Amniotic epithelial cell (primary cell): ENCODE data around the gene AKAP13.
A peak's percentile ranks its signal among the peaks of the same experiment; 100 is the strongest.

ENCODE experiments used
- DNase-seq: peaks from one replicate; pipeline ENCODE4 v3.0.0-alpha.2; 2010; ENCODE audit warnings: low read depth

AKAP13 gene

DNA sequence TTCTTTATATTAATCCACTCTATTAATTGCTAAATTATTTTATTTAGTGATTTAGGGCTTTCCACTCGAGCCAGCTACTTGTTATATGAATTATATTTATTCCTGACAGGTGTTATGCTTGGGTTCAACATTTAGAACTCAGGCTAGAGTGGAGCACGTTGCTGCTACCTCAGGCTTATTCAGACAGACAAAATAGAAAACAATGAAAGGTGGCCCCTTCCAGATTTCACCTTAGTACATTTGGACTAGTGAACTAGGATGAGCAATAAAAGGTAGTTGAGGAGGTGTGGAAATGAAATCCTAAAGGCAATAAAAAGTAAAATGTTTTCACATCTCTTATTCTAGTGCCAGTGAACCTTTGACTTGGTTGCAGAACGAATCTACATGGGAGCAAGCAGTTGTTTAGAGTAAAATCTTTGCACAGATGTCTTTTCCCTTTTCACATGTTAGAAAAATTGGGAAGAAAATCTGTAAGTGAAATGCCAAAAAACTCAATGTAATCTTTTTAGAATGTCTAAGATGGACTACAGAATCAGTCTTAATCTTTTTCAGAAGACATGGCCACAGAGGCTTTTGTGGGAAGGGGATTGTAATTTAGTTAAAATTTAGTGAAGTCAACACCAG, 63.8 kb downstream of the AKAP13 start:
- DNase-seq, result no peak

DNA sequence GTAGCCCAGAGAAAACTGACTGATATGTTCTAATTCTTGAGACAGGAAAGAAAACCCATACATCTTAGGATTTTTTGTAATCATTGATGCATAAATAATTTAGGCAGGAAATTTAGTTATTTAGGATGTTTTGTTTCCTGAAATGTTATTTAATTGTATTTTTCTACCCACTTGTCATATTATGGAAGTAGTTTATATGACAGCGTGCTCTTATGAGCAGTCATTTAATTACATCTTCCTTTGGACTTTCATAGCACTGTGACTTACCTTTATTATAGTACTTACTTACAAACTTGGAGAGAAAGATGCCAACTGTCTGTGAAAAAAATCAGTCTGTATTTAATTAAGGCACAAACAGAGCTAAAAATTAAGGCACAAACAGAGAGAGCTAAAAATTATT, 65.0 kb downstream of the AKAP13 start:
- no peak for DNase-seq

DNA sequence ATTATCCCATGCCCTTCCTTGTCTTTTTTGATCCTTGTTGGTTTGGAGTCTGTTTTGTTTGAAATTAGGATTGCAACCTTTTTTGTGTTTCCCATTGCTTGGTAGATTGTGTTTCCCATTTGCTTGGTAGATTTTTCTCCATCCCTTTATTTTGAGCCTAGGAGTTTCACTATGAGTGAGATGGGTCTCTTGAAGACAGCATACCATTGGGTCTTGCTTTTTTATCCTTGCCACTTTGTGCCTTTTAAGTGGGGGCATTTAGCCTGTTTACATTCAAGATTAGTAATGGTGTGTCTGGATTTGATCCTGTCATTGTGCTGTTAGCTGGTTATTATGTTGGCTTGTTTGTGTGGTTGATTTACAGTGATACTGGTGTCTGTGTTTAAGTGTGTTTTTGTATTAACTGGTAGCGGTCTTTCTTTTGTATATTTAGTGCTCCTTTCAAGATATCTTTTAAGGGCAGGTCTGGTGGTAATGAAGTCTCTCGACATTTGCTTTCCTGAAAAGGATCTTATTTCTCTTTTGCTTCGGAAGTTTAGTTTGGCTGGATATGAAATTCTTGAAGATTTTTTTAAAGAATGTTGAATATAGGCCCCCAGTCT, 70.8 kb downstream of the AKAP13 start:
- no peak for DNase-seq

DNA sequence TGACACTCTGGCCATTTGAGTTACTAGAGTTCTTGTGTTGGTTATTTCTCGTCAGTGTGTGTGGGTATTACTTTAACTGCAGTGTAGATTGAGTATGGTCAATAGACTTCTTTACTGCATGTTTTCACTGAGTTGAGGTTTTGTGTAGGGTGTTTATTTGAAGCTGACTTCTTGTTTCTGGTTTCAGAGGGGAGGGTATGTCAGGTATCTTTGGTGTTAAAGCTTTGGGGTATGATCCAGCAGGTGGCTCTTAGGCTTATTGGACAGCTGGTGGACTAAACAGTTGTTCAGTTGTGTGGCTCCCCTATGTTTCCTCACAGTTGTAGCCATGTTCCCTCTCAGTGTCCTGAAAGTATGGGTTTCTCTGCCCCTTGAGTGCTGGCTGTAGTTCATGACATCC, 72.0 kb downstream of the AKAP13 start:
- no peak for DNase-seq

DNA sequence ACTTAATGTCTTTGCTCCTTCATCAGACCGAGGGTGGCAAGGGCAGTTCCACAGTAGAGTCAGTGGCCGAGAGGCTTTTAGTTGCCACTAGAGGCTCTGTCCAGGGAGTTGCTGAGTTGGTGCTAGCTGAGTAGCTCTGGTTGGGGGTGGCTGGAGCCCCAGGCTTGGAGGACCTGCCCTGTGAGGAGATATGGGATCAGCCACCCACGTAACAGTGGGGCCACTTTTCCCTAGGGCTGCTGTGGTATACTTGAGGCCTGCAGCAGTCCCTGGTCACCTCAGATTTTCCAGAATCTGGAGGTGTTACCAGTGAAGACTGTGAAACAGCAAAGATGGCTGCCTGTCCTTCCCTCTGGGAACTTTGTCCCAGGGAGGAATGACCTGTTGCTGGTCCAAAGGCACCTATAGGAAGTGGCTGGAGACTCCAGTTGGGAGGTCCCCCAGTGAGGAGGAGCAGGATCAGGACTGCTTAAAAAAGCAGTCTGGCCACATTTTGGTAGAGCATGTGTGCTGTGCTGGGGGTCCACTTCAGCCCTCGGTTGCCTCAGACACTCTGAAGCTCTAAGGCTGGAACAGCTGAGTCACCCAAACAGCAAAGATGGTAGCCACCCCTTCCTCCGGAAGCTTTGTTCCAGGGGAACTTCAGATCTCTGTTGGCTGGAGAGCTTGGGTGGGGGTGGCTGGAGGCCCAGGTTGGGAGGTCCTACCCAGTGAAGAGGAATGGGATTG, 72.9 kb downstream of the AKAP13 start:
- DNase-seq, result no peak

DNA sequence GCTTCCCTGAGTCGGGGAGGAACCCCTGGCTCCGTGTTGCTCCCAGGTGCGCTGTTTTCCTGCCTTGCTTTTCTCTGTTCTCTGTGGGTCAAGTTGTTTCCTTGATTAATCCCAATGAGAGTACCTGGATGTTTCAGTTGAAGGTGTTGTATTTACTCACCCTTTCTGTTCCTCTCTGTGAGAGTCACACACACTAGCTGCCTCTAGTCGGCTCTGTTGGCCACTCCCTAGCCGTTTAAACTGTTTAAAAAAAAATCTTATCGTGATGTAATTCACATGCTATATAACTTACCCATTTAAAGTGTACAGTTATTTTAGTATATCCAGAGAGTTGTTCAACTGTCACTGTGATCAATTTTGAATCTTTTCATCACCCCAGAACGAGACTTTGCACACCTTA, 74.0 kb downstream of the AKAP13 start:
- DNase-seq, result no peak

DNA sequence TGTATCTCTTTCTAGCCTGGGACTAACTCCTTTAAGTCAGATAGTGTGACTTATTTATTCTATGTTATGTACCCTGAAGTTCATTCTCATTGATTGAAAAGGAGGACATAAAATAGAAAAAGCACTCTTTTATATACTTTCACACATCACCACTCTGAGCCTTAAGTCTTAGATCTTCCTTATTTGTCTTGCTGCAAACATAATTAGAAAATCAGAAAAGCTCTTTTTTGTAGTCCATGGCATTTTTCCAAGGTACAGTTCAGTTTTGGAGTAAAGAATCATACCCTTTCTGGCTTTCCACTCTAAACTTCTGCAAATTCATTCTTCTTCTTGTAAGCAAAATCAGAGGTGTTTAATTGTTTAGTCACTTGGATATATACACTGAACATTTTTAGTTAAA, 75.5 kb downstream of the AKAP13 start:
- DNase-seq, result no peak

DNA sequence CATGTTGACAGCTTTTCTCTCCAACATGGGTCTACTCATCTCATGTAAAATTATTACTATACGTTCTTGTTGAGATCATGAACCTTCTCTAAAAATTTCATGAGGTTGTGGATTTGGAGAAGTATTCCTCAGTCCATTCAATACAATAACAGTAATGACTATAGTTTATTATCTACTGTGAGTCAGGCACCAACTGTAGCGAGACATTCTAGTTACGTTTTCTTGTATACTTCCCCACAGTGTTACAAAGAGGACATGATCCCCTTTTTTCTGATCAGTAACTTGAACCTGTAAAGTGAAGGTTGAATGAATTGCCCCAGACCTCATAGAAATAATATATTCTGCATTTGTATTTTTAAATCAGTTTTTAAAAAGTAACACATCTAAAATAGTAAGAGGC, 76.4 kb downstream of the AKAP13 start:
- DNase-seq, result no peak

DNA sequence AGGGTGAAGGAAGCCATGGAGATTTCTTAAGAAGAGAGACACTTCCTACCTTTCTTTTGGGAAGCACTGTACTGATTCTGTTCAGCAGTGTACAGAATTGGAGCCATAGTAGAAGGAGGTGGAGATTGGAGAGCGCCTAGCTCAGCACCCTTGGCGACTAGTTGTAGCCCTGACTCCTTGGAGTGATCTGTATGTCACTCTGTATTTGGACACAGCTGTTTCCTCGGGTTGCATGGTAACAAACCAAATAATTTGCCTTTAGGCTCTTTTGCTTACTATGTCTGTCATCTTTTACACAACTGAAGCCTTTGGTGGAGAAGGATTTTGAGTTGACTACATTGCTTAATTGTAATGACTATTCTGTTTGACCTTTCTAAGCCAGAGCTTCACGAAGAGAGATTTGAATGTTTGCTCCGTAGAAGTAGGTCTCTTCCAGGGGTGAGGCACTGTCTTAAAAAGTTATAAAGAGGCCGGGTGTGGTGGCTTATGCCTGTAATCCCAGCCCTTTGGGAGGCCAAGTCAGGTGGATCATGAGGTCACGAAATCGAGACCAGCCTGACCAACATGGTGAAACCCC, 77.1 kb downstream of the AKAP13 start:
- no peak for DNase-seq

DNA sequence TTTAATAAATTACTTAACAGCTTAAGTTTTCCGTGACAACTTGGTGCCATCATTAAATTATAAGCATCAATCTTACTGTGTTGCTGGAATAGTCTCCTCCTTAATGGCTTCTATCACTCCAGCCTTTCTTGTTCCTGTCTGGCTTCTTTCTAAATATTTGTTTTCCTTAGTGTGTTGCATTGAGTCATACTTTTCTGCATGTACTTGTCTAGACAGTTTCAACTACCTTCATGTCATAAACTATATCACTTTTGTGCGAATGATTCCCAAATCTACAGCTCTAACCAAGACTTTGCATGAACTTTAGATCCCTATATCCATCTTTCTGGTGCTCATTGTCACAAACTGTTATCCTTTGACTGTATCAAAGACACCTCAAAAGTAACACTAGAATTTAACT, 78.4 kb downstream of the AKAP13 start:
- DNase-seq, result peak; percentile 40

DNA sequence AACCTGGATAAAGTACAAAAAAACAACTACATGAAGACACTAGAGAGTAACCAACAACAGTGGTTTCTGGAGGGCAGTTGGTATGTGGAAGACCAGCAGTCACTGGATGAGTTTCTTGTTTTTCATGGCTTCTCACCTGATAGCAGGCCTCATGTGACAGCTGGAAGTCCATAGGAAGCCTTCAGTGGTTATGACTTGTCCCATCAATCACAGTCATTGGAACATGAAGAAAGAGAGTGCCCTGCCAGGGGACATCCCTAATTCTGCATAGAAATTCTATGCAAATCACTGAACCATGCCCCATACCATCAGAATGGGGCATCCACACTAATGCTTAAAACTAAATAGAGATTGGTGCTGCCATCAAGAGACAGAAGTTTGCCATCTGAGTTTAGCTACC, 81.6 kb downstream of the AKAP13 start:
- no peak for DNase-seq

DNA sequence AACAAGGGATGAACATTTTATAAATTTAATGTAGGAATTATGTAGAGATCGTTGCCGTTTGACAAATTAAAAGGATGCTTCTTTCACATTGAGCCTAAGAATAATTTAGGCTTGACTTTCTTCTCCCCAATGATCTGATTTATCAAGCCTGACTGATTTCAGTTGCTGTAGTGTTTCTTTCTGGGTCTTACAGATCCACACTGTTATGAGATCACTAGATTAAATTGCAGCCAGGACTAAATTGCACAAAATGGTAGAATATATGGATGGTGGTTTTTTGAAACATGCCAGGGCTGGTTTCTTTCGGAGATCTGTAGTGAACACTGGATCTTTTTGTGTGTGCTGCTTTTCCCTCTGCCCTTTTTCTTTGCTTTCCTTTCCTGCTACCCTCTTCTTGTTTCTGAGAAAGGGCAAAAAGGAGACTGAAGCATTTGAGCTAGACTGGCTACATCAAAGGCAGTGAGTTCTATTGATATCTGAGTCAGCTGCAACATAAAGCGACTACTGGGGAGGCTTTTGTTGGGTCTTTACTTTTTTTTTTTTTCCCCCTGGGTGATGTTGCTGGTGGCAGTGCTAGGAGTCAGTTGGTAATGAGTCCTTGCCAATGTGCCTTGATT, 83.0 kb downstream of the AKAP13 start:
- no peak for DNase-seq

DNA sequence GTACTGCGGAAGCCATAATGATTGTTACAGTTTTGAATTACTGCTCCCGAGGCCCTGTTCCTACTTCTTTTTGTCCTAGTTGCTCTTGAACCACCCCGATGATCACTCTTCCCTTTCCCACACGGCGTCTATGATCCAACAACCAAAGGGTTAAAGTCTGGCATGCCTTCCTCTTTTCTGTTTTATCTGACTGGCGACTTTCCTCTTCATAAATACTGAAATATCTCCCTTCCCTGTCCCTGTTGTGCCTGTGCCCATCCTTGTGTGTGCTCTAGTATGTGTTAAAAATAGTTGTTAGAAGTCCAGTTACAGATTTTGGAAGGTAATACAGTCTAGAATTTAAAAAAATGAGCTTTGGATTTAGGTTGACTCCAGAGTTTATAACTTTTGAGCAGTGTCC, 83.6 kb downstream of the AKAP13 start:
- no peak for DNase-seq

DNA sequence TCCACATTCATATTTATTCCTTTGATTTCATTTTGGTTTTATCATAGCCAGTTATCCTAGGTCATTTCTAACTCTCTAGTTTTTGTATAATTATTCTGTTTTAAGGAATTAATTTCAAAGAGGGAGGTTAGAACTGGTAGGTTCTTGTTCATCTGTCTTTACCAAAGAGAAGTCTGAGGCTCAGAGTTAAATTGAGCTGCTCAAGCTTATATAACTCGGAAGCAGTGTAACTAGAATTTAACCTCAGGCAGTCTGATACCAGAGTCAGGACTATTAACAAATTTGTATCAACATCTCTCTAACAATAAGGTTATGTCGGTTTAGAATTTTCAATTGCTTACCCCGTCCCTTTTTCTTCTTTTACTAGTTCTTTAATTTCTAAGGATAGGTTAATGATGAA, 84.1 kb downstream of the AKAP13 start:
- DNase-seq, result no peak

DNA sequence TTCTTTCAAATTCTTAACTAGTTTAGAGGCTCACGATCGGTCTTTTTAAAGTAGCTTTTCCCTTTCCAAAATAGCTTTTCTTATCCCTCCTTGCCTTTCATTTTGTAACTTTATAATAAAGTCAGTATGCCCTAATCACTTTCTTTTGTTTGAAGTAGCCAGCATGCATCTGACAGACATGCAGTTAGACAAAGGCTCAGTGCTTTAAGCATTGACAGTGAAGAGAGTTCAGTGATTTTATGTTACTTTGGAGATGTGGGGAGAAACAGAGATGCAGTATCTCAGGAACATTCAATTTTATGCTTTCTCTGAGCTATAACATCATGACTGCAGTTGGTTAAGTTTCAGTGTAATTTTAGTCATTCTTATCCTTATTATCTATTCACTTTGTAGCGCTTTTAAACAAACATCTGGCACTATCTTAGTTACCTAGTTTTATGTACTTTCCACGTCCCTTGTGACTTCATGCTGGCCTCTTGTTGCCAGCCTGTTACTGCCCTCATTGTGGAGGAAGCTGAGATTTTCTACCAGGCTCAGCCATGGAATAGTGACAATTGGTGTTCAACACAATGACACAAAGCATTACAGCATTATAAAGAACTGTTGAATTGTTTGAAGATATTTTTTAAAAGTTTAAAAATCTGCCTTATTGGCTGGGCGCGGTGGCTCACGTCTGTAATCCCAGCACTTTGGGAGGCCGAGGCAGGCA, 90.3 kb downstream of the AKAP13 start:
- DNase-seq, result no peak

DNA sequence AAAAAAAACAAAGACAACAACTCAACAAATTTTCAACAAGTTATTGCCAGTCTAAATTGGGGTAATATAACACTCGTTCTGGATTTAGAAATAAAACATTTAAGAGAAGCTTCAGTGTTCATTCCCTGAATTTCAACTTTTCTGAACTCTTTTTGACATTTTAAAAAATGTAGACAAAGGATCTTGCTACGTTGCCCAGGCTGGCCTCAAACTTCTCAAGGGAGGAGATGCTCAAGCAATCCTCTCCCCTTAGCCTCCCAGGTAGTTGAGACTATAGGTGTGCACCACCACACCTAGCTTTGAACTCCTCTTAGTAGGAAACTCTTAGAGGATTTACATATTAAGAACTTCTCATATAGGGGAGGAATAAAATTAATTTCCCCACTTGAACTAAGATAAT, 91.9 kb downstream of the AKAP13 start:
- no peak for DNase-seq

DNA sequence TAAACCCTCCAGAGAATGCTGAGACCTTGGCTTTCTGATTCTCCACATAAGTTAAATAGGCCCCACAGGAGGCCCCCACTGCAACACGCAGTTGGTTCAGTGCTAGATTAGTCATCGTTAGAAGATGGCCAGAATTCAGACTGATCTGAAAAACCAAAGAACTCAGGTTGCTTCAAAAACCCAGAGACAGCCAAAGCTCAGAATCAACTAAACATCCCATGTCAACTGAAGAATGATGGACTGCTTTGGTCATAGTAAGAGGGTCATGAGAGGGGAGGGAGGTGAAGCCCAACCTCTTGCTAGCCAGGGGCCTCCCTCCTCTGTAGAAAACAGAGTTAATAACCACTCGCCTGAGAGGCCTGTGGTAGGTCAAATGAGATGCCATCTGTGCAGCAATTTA, 93.1 kb downstream of the AKAP13 start:
- peak; percentile 74 for DNase-seq

DNA sequence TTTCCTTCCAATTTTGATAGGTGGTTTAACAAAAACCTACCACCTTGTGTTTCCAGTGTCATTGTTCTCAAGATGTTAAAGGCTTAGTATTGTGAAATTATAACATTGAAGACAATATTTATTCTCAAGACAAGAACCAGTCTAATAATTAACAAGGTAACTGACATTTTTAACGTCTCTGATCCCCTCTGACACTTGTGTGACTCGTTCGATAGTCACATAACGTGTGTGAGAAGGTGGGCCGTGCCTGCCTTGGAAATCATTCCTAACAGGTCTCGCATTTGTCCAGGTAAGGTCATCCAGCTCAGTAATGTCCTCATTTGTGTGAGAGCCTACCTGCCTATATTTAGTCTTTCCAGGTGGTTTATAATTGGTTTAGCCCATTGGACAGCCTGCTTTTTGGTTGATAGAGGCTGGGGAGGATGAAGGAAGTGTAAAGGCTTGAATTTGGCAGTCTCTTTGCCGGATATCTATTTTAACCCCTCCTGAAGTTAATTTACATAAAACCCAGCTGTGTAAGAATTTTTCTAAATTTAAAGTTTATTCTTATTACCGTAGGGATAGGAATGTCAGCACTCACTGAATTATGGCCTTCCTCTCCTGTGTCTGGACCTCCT, 94.4 kb downstream of the AKAP13 start:
- no peak for DNase-seq

DNA sequence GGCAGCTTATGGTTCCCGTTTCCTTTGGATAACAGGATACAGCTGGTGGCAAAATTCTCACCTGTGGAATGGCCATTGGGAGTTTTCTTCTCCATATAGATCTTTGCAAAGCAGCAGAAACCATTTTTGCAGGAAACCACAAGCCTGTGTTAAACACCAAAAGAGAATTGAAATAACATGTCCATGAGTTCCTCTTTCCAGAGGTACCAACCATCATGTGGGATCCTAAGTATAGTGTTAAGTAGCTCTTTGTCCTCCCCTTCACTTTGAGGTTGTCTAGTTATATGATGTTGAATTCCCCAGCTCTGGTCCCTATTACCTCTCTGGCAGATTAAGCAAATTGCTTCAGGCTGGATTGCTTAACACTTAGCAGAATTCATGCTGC, 94.9 kb downstream of the AKAP13 start:
- DNase-seq, result peak; percentile 26

DNA sequence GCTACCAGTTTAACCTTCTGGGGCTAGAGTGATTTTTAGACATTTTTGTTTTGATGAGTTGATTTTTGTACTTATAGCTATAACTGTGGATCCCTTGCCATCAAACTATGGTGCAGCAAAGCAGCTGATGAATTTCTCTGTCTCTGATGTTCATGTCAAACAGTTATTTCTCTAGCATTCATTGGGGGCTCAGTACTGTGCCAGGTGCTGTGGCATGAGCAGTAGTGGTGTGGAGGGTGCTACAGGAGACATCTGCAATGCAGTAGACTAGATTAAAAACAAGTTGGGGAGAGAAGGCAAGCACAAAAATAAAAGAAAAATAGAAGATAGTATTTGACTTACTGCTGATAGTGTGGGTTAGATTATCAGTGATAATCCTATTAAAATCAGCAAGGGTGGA, 95.3 kb downstream of the AKAP13 start:
- DNase-seq, result no peak

DNA sequence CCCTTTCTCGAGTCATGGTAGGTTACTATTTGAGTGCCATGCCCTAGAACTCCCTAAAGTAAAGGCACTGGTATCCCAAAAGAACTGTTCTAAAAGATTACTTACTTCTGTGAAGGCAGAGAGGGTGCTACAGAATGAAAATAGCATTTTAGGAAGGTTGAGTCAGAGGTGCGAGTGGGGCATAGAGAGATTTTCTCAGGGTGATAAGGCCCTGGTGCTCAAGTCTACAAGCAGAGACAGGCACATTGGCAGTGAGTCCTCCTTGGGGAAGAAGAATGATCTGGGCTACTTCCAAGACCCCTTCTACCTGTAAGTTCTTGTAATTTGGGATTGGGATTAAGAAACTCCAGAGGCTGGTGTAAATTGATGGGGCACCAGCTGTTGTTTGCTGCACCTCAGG, 96.7 kb downstream of the AKAP13 start:
- DNase-seq, result no peak

DNA sequence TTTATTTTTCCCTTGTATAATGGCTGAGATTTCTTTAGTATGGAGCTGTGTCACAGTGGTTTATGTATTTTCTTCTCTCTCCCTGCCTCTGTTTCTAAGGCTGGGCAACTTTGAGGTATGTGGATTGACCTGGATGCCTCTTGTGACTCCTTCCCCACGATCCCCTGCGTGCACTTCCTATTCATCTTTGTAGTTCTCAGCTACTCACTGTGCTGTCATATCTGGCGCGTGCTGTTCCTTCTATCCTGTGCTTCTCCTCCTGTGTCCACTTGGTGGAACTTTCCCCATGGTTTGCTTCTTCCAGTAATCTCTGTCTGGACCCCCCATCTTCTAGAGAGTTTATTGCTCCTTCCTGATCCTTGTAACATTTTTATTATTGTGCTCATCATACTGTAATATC, 97.3 kb downstream of the AKAP13 start:
- peak; percentile 74 for DNase-seq
